ENCODE data around the gene EIF4G3. TPM values are rescaled to one million over a fixed set of nuclear protein-coding genes. Genes with fewer than 3 reads are reported as not detected.
"Not testable (repeated sequence)": the region's sequence is repeated elsewhere in the genome, so short reads cannot be mapped to it uniquely, and the experiment has no call there.

The EIF4G3 gene
- total RNA-seq, 1 experiment from 2014 or later = 87.6 TPM

DNA sequence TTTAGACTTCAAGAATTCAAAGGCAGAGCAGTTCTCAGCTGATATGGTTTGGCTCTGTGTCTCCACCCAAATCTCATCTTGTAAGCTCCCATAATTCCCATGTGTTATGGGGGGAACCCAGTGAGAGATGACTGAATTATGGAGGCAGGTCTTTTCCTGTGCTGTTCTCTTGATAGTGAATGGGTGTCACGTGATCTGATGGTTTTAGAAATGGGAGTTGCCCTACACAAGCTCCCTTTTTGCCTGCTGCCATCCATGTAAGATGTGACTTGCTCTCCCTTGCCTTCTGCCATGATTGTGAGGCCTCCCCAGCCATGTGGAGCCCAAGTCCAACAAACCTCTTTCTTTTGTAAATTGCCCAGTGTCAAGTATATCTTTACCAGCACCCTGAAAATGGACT is 146.5 kb downstream of the EIF4G3 start:
- H3K4me1 Mint-ChIP-seq (ENCODE audit: insufficient read depth, unreplicated experiment) = peaks cover 7% of the 10 kb centered on the region
- intact Hi-C loops (cut with micrococcal nuclease) = no loop called here
- H3K27me3 Mint-ChIP-seq (ENCODE audit: insufficient read depth, unreplicated experiment) = no peaks in the 10 kb centered on the region
- no peak for DNase-seq (ENCODE audit: unreplicated experiment)
- peaks cover 32% of the 10 kb centered on the region for H3K36me3 Mint-ChIP-seq (ENCODE audit: insufficient read depth, unreplicated experiment)
- TF ChIP-seq, protein P1, sequence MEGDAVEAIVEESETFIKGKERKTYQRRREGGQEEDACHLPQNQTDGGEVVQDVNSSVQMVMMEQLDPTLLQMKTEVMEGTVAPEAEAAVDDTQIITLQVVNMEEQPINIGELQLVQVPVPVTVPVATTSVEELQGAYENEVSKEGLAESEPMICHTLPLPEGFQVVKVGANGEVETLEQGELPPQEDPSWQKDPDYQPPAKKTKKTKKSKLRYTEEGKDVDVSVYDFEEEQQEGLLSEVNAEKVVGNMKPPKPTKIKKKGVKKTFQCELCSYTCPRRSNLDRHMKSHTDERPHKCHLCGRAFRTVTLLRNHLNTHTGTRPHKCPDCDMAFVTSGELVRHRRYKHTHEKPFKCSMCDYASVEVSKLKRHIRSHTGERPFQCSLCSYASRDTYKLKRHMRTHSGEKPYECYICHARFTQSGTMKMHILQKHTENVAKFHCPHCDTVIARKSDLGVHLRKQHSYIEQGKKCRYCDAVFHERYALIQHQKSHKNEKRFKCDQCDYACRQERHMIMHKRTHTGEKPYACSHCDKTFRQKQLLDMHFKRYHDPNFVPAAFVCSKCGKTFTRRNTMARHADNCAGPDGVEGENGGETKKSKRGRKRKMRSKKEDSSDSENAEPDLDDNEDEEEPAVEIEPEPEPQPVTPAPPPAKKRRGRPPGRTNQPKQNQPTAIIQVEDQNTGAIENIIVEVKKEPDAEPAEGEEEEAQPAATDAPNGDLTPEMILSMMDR (IDR thresholded peaks at IDR 0.05; ENCODE audit: unreplicated experiment) = no peak
- CTCF ChIA-PET = no interaction called here
- POLR2A ChIA-PET = interaction anchor here (0.7 kb wide), 1 partner anchor 291 kb away, joined by 3 read pairs; no protein-coding TSS in a partner anchor
- H3K9me3 Mint-ChIP-seq (ENCODE audit: unreplicated experiment) = no peaks in the 10 kb centered on the region
- BruUV-seq (replicated peaks) = no TSS peak
- no peak overlapping the region for H3K4me3 Mint-ChIP-seq (ENCODE audit: unreplicated experiment)
- H3K27ac Mint-ChIP-seq (ENCODE audit: low read depth, unreplicated experiment) = no peak overlapping the region

DNA sequence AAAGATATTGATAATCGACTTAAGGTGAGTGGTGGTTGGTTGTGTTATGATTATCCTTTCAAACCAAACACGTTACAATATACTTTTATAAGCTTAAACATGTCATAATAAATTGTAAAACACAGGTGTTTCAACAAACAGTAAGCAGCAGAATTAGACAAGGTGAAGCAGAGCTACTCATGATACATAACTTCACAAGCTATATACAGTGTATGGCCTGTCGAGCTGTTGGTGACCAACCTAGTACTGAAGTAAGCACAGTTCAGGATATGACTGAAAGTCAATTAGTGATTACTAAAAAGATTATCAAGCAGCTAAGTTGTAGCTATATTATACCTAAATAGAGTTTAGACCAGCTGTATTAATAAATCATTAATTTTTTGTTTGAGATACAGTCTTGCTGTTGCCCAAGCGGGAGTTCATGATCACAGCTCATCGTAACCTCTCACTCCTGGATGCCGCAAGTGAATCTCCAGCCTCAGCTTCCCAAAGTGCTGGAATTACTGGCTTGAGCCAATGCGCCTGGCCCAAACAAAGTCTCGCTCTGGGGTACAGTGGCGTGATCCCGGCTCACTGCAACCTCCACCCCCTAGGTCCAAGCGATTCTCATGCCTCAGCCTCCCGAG is 148.1 kb downstream of the EIF4G3 start:
- H3K36me3 Mint-ChIP-seq (ENCODE audit: insufficient read depth, unreplicated experiment) = peaks cover 32% of the 10 kb centered on the region
- ChIA-PET CTCF (interaction anchor here (0.6 to 0.9 kb wide), 2 partner anchors 10 to 332 kb away, joined by 3 to 4 read pairs; no protein-coding TSS in a partner anchor), POLR2A (interaction anchor here (0.5 to 1.3 kb wide), 3 partner anchors 12 to 143 kb away, joined by 3 to 4 read pairs (median 3); no protein-coding TSS in a partner anchor)
- no TSS peak for BruUV-seq (replicated peaks)
- H3K27me3 Mint-ChIP-seq (ENCODE audit: insufficient read depth, unreplicated experiment) = no peaks in the 10 kb centered on the region
- H3K4me1 Mint-ChIP-seq (ENCODE audit: insufficient read depth, unreplicated experiment) = peaks cover 13% of the 10 kb centered on the region
- no peaks in the 10 kb centered on the region for H3K9me3 Mint-ChIP-seq (ENCODE audit: unreplicated experiment)
- no peak overlapping the region for H3K4me3 Mint-ChIP-seq (ENCODE audit: unreplicated experiment)
- DNase-seq (ENCODE audit: unreplicated experiment) = no peak
- intact Hi-C loops (cut with micrococcal nuclease) = no loop called here
- TF ChIP-seq, protein P1 (IDR thresholded peaks at IDR 0.05; ENCODE audit: unreplicated experiment) = no peak
- peak overlapping the region; percentile 66 for H3K27ac Mint-ChIP-seq (ENCODE audit: low read depth, unreplicated experiment)

DNA sequence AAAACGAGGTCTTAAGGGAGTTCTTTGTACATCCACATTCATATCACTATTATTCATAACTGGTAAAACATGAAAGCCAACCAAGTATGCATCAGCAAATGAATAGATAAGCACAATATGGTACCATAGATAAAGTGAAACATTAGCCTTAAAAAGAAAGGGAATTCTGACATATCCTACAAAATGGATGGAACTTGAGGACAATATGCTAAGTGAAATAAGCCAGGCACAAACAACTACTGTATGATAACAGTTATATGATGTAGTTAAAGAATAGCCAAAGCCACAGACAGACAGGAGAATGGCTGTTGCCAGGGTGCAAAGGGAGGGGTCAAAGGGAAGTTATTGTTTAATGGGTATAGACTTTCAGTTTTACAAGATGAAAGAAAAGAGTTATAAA is 148.9 kb downstream of the EIF4G3 start:
- ChIA-PET POLR2A (interaction anchor here (1.3 kb wide), 1 partner anchor 19 kb away, joined by 4 read pairs; no protein-coding TSS in a partner anchor), CTCF (no interaction called here)
- H3K27me3 Mint-ChIP-seq (ENCODE audit: insufficient read depth, unreplicated experiment) = no peaks in the 10 kb centered on the region
- no peak for DNase-seq (ENCODE audit: unreplicated experiment)
- no TSS peak for BruUV-seq (replicated peaks)
- H3K4me3 Mint-ChIP-seq (ENCODE audit: unreplicated experiment) = no peak overlapping the region
- TF ChIP-seq, protein P1 (IDR thresholded peaks at IDR 0.05; ENCODE audit: unreplicated experiment) = no peak
- intact Hi-C loops (cut with micrococcal nuclease) = no loop called here
- no peaks in the 10 kb centered on the region for H3K9me3 Mint-ChIP-seq (ENCODE audit: unreplicated experiment)
- no peak overlapping the region for H3K27ac Mint-ChIP-seq (ENCODE audit: low read depth, unreplicated experiment)
- peaks cover 28% of the 10 kb centered on the region for H3K36me3 Mint-ChIP-seq (ENCODE audit: insufficient read depth, unreplicated experiment)
- peaks cover 14% of the 10 kb centered on the region for H3K4me1 Mint-ChIP-seq (ENCODE audit: insufficient read depth, unreplicated experiment)

DNA sequence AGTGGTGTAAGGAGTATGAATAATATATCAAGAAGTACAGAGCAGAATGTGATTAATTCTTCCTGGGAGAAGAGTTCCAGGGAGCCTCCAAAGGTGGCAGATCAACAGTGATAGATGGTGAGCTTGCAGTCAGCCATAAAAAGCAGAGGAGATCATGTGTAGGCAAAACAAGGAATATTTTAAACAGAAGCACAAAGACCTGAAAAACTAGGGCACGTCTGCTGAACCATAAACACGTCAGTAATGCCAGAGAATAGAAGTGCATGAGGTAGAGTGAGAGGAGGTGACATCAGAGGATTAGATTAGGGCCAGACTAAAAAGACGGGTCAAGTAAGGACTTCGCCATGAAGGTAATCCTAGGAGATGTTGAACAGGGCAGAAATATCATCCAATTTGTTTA is 151.8 kb downstream of the EIF4G3 start:
- POLR2A ChIA-PET = no interaction called here
- H3K27ac Mint-ChIP-seq (ENCODE audit: low read depth, unreplicated experiment) = no peak overlapping the region
- intact Hi-C loops (cut with micrococcal nuclease) = no loop called here

DNA sequence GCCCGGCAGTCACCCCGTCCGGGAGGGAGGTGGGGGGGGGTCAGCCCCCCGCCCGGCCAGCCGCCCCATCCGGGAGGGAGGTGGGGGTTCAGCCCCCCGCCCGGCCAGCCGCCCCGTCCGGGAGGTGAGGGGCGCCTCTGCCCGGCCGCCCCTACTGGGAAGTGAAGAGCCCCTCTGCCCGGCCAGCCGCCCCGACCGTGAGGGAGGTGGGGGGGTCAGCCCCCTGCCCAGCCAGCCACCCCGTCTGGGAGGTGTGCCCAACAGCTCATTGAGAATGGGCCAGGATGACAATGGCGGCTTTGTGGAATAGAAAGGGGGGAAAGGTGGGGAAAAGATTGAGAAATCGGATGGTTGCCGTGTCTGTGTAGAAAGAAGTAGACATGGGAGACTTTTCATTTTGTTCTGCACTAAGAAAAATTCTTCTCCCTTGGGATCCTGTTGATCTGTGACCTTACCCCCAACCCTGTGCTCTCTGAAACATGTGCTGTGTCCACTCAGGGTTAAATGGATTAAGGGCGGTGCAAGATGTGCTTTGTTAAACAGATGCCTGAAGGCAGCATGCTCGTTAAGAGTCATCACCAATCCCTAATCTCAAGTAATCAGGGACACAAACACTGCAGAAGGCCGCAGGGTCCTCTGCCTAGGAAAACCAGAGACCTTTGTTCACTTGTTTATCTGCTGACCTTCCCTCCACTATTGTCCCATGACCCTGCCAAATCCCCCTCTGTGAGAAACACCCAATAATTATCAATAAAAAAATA is 152.4 kb downstream of the EIF4G3 start:
- POLR2A ChIA-PET; H3K27me3 Mint-ChIP-seq (ENCODE audit: insufficient read depth, unreplicated experiment); H3K27ac Mint-ChIP-seq (ENCODE audit: low read depth, unreplicated experiment): not testable (repeated sequence)

More for the DNA sequence above, 151.8 kb downstream of the EIF4G3 start:
- no peaks in the 10 kb centered on the region for H3K9me3 Mint-ChIP-seq (ENCODE audit: unreplicated experiment)
- CTCF ChIA-PET = no interaction called here
- TF ChIP-seq, protein P1 (IDR thresholded peaks at IDR 0.05; ENCODE audit: unreplicated experiment) = no peak
- DNase-seq (ENCODE audit: unreplicated experiment) = no peak
- no TSS peak for BruUV-seq (replicated peaks)
- H3K4me1 Mint-ChIP-seq (ENCODE audit: insufficient read depth, unreplicated experiment) = peaks cover 30% of the 10 kb centered on the region
- H3K27me3 Mint-ChIP-seq (ENCODE audit: insufficient read depth, unreplicated experiment) = no peaks in the 10 kb centered on the region
- H3K4me3 Mint-ChIP-seq (ENCODE audit: unreplicated experiment) = no peak overlapping the region
- peaks cover 21% of the 10 kb centered on the region for H3K36me3 Mint-ChIP-seq (ENCODE audit: insufficient read depth, unreplicated experiment)

More for the DNA sequence above, 152.4 kb downstream of the EIF4G3 start:
- H3K4me3 Mint-ChIP-seq (ENCODE audit: unreplicated experiment); CTCF ChIA-PET; BruUV-seq (replicated peaks); H3K9me3 Mint-ChIP-seq (ENCODE audit: unreplicated experiment); DNase-seq (ENCODE audit: unreplicated experiment); intact Hi-C loops (cut with micrococcal nuclease): not testable (repeated sequence)
- peaks cover 30% of the 10 kb centered on the region for H3K4me1 Mint-ChIP-seq (ENCODE audit: insufficient read depth, unreplicated experiment)
- peaks cover 17% of the 10 kb centered on the region for H3K36me3 Mint-ChIP-seq (ENCODE audit: insufficient read depth, unreplicated experiment)

All from MCF 10A (cell line).